GM21526 (cell line): ENCODE results near the gene TMEM132D.

Source experiments
- ATAC-seq: cut with Tn5 transposase; IDR thresholded peaks from one replicate; pipeline ENCODE4 v1.9.1; 2021; ENCODE audit warnings: moderate library complexity; ENCODE audit not compliant: unreplicated experiment, low FRiP score

The TMEM132D gene

GRCh38 chr12:129486931-129487330 lies 416.9 kb downstream of the TMEM132D start:
- no peak for ATAC-seq

GRCh38 chr12:129483111-129483893 lies 420.5 kb downstream of the TMEM132D start:
- ATAC-seq, result no peak

GRCh38 chr12:129481921-129482320 lies 421.9 kb downstream of the TMEM132D start:
- ATAC-seq, result no peak

GRCh38 chr12:129470196-129470595 lies 433.6 kb downstream of the TMEM132D start:
- no peak for ATAC-seq

GRCh38 chr12:129467726-129468125 lies 436.1 kb downstream of the TMEM132D start:
- no peak for ATAC-seq

- no peak for ATAC-seq
These were observed 436.5 kb downstream of the TMEM132D start for GRCh38 chr12:129467289-129467688.

GRCh38 chr12:129466499-129466898 lies 437.3 kb downstream of the TMEM132D start:
- ATAC-seq, result no peak

GRCh38 chr12:129459886-129460285 lies 443.9 kb downstream of the TMEM132D start:
- no peak for ATAC-seq

- no peak for ATAC-seq
These were observed 457.1 kb downstream of the TMEM132D start for GRCh38 chr12:129446696-129447095.

- ATAC-seq, result no peak
These were observed 463.5 kb downstream of the TMEM132D start for GRCh38 chr12:129440278-129440677.

- no peak for ATAC-seq
These were observed 469.0 kb downstream of the TMEM132D start for GRCh38 chr12:129434790-129435189.

GRCh38 chr12:129428240-129428936 lies 475.4 kb downstream of the TMEM132D start:
- no peak for ATAC-seq

- ATAC-seq, result no peak
These were observed 480.7 kb downstream of the TMEM132D start for GRCh38 chr12:129423041-129423580.

- ATAC-seq, result no peak
These were observed 490.5 kb downstream of the TMEM132D start for GRCh38 chr12:129413295-129413694.

GRCh38 chr12:129409281-129409680 lies 494.5 kb downstream of the TMEM132D start:
- ATAC-seq, result no peak

- no peak for ATAC-seq
These were observed 499.3 kb downstream of the TMEM132D start for GRCh38 chr12:129404556-129404955.

- no peak for ATAC-seq
These were observed 502.3 kb downstream of the TMEM132D start for GRCh38 chr12:129401572-129401971.

- ATAC-seq, result no peak
These were observed 509.5 kb downstream of the TMEM132D start for GRCh38 chr12:129394177-129394825.

- ATAC-seq, result no peak
These were observed 510.4 kb downstream of the TMEM132D start for GRCh38 chr12:129393357-129393937.

- ATAC-seq, result no peak
These were observed 518.2 kb downstream of the TMEM132D start for GRCh38 chr12:129385637-129385990.

- no peak for ATAC-seq
These were observed 519.9 kb downstream of the TMEM132D start for GRCh38 chr12:129383956-129384355.
